GM23338 (cell line): ENCODE measurements around the gene METRNL. TPM values are rescaled to one million over a fixed set of nuclear protein-coding genes. Genes with fewer than 3 reads are reported as not detected.
A peak's percentile ranks its signal among the peaks of the same experiment; 100 is the strongest.

Source experiments
- ATAC-seq: fragments of 200-7000 bp; cut with Tn5 transposase; 3 replicates; pipeline ENCODE4 v1.9.1; 2020
- DNase-seq: peaks from one replicate; pipeline ENCODE4 v3.0.0-alpha.2; 2015; ENCODE audit warnings: low spot score
- H2AFZ ChIP-seq: fragments of 200-600 bp; sonication (generic); 2 replicates; pipeline ENCODE4 v1.8.0; 2016; ENCODE audit warnings: antibody characterized with exemption, mild to moderate bottlenecking, moderate library complexity
- H3F3A ChIP-seq: fragments of 200-600 bp; sonication (generic); replicated peaks from 2 replicates; pipeline ENCODE4 v1.8.0; 2017; ENCODE audit warnings: antibody characterized with exemption, mixed run types, low read depth
- H3K27ac ChIP-seq: fragments of 200-600 bp; sonication (generic); 2 replicates; pipeline ENCODE4 v1.6.1; 2016; ENCODE audit warnings: low read depth
- H3K27me3 ChIP-seq: fragments of 200-600 bp; sonication (generic); 2 replicates; pipeline ENCODE4 v1.8.0; 2016; ENCODE audit warnings: mild to moderate bottlenecking, mixed run types, moderate library complexity; ENCODE audit not compliant: insufficient read depth
- H3K36me3 ChIP-seq: fragments of 200-600 bp; sonication (generic); 2 replicates; pipeline ENCODE4 v1.8.0; 2016; ENCODE audit warnings: mild to moderate bottlenecking; ENCODE audit not compliant: insufficient read depth
- H3K4me1 ChIP-seq: fragments of 200-600 bp; sonication (generic); 2 replicates; pipeline ENCODE4 v1.8.0; 2016; ENCODE audit warnings: mild to moderate bottlenecking, moderate library complexity; ENCODE audit not compliant: insufficient read depth
- H3K4me2 ChIP-seq: fragments of 200-600 bp; sonication (generic); 2 replicates; pipeline ENCODE4 v1.7.1; 2017; ENCODE audit warnings: mixed run types
- H3K4me3 ChIP-seq: fragments of 200-600 bp; sonication (generic); 2 replicates; pipeline ENCODE4 v1.6.1; 2016; ENCODE audit warnings: mixed run types
- H3K79me2 ChIP-seq: fragments of 200-600 bp; sonication (generic); replicated peaks from 2 replicates; pipeline ENCODE4 v1.8.0; 2017; ENCODE audit warnings: mild to moderate bottlenecking; ENCODE audit not compliant: insufficient read depth
- H3K9me2 ChIP-seq: fragments of 200-600 bp; sonication (generic); 2 replicates; pipeline ENCODE4 v1.8.0; 2017; ENCODE audit not compliant: insufficient read depth
- H4K20me1 ChIP-seq: fragments of 200-600 bp; sonication (generic); replicated peaks from 2 replicates; pipeline ENCODE4 v1.8.0; 2017; ENCODE audit warnings: mild to moderate bottlenecking; ENCODE audit not compliant: insufficient read depth
- H3K27ac Mint-ChIP-seq: 2 replicates; pipeline ENCODE4 v1.8.0; 2020; ENCODE audit warnings: inconsistent platforms, mild to moderate bottlenecking, moderate library complexity, mixed read lengths
- H3K27me3 Mint-ChIP-seq: 3 replicates; pipeline ENCODE4 v1.8.0; 2022; ENCODE audit warnings: low read depth, mild to moderate bottlenecking, moderate library complexity, mixed read lengths, inconsistent platforms; ENCODE audit not compliant: insufficient read depth, poor library complexity
- H3K36me3 Mint-ChIP-seq: 3 replicates; pipeline ENCODE4 v1.8.0; 2021; ENCODE audit warnings: low read depth, mild to moderate bottlenecking, inconsistent platforms, moderate library complexity, mixed read lengths
- H3K4me1 Mint-ChIP-seq: 3 replicates; pipeline ENCODE4 v1.8.0; 2020; ENCODE audit warnings: mild to moderate bottlenecking, inconsistent platforms, mixed read lengths
- H3K4me3 Mint-ChIP-seq: 3 replicates; pipeline ENCODE4 v1.8.0; 2021; ENCODE audit warnings: moderate library complexity, mild to moderate bottlenecking, inconsistent platforms, mixed read lengths
- H3K9me3 Mint-ChIP-seq: 3 replicates; pipeline ENCODE4 v1.8.0; 2020; ENCODE audit warnings: moderate library complexity, mild to moderate bottlenecking, inconsistent platforms, mixed read lengths
- CREB1 ChIP-seq: fragments of 250-450 bp; sonication (Bioruptor Pico); IDR thresholded peaks from 2 replicates; pipeline ENCODE4 v1.5.0; 2020; ENCODE audit warnings: low read depth, mild to moderate bottlenecking, moderate library complexity
- ETS1 ChIP-seq: IDR thresholded peaks from 2 replicates; pipeline ENCODE4 v1.6.1; 2016; ENCODE audit warnings: antibody characterized with exemption
- EZH2 ChIP-seq: fragments of 200-600 bp; sonication (generic); IDR thresholded peaks from one replicate; pipeline ENCODE4 v1.8.0; 2017; ENCODE audit warnings: antibody characterized with exemption, mild to moderate bottlenecking, low read depth; ENCODE audit not compliant: unreplicated experiment
- JUNB ChIP-seq: IDR thresholded peaks from one replicate; pipeline ENCODE4 v1.6.1; 2016; ENCODE audit warnings: antibody characterized with exemption; ENCODE audit not compliant: unreplicated experiment
- POLR2AphosphoS5 ChIP-seq: IDR thresholded peaks from 2 replicates; pipeline ENCODE4 v1.6.1; 2016; ENCODE audit warnings: antibody characterized with exemption, low read depth
- REST ChIP-seq: IDR thresholded peaks from one replicate; pipeline ENCODE4 v1.6.1; 2018; ENCODE audit warnings: antibody characterized with exemption; ENCODE audit not compliant: unreplicated experiment
- ZNF331 ChIP-seq: fragments of 250-450 bp; sonication (Bioruptor Pico); IDR thresholded peaks from 2 replicates; pipeline ENCODE4 v1.5.0; 2020; ENCODE audit warnings: low read depth, mild to moderate bottlenecking, moderate library complexity
- ZNF462 ChIP-seq: fragments of 250-450 bp; sonication (Bioruptor Pico); IDR thresholded peaks from 2 replicates; pipeline ENCODE4 v1.5.0; 2020; ENCODE audit warnings: mild to moderate bottlenecking, moderate library complexity
- polyA plus RNA-seq: library from polyadenylated mRNA; unstranded; fragments of >200 nt; fragmentation: Nextera tagmentation; extraction: Ambion mirVana; gene quantifications from 2 replicates; pipeline ENCODE4 v1.2.1, GENCODE V29; 2016
- total RNA-seq: library from RNA; depleted of rRNA; stranded (reverse); fragments of >200 nt; shearing (Covaris generic); gene quantifications from 2 replicates; pipeline ENCODE4 v1.2.3, GENCODE V29; 2014

The METRNL gene
- total and polyA plus RNA-seq, 2 experiments from 2014 or later, result 12.2 to 20.2 TPM

GRCh38 chr17:83122834-83123233, 43.4 kb downstream of the METRNL start:
- Histone ChIP-seq H2AFZ (peak overlapping the region; percentile 47; the same call in 1 of the 2 replicates), H3K27me3 (no peaks in the 10 kb centered on the region; the same call in 1 of the 2 replicates), H3K4me3 (no peak overlapping the region), H4K20me1 (no peaks in the 10 kb centered on the region), H3K9me2 (no peaks in the 10 kb centered on the region), H3F3A (no peaks in the 10 kb centered on the region; the same call in 1 of the 2 replicates), H3K4me2 (no peak overlapping the region), H3K79me2 (no peaks in the 10 kb centered on the region), H3K36me3 (no peaks in the 10 kb centered on the region), H3K4me1 (peaks cover 6% of the 10 kb centered on the region; the same call in 1 of the 2 replicates), H3K27ac (no peak overlapping the region)
- Mint-ChIP-seq H3K27me3 (peaks cover 26% of the 10 kb centered on the region), H3K4me1 (peaks cover 20% of the 10 kb centered on the region), H3K9me3 (peaks cover 7% of the 10 kb centered on the region), H3K27ac (no peak overlapping the region), H3K4me3 (no peak overlapping the region), H3K36me3 (peaks cover 3% of the 10 kb centered on the region; the same call in 2 of the 3 replicates)
- DNase-seq (peak; percentile 52), ATAC-seq (no peak)
- TF ChIP-seq EZH2 (no peak), ZNF331 (CRISPR knock-in tag) (no peak), CREB1 (CRISPR knock-in tag) (no peak), POLR2AphosphoS5 (no peak)

- H3K4me1 Mint-ChIP-seq, result peaks cover 14% of the 10 kb centered on the region
- no peaks in the 10 kb centered on the region for H4K20me1 ChIP-seq
- no peak overlapping the region for H3K4me2 ChIP-seq
- H3K36me3 Mint-ChIP-seq, result peaks cover 3% of the 10 kb centered on the region; the same call in 2 of the 3 replicates
- ATAC-seq (no peak), DNase-seq (no peak)
- no peaks in the 10 kb centered on the region for H3K9me2 ChIP-seq
- no peaks in the 10 kb centered on the region; the same call in 1 of the 2 replicates for H3F3A ChIP-seq
- no peak overlapping the region for H3K27ac ChIP-seq
- H3K4me3 Mint-ChIP-seq, result no peak overlapping the region
- H2AFZ ChIP-seq, result no peak overlapping the region
- H3K27me3 Mint-ChIP-seq, result peaks cover 26% of the 10 kb centered on the region
- no peaks in the 10 kb centered on the region; the same call in 1 of the 2 replicates for H3K27me3 ChIP-seq
- no peaks in the 10 kb centered on the region for H3K79me2 ChIP-seq
- H3K4me1 ChIP-seq, result 0 out of 2 replicates have a peak, but pooled peaks cover 6% of the 10 kb centered on the region
- no peak overlapping the region for H3K4me3 ChIP-seq
- H3K27ac Mint-ChIP-seq, result no peak overlapping the region
- H3K9me3 Mint-ChIP-seq, result peaks cover 5% of the 10 kb centered on the region
- H3K36me3 ChIP-seq, result no peaks in the 10 kb centered on the region
- TF ChIP-seq JUNB (no peak), REST (no peak), ETS1 (no peak), CREB1 (CRISPR knock-in tag) (no peak), ZNF462 (no peak), ZNF331 (CRISPR knock-in tag) (no peak)
Measured at GRCh38 chr17:83123896-83124801, 44.7 kb downstream of the METRNL start.
